Measurements from ENCODE around the gene PCDHA6. TPM values are rescaled to one million over a fixed set of nuclear protein-coding genes. Genes with fewer than 3 reads are reported as not detected.
"Not testable (repeated sequence)": the region's sequence is repeated elsewhere in the genome, so short reads cannot be mapped to it uniquely, and the experiment has no call there.

The PCDHA6 gene
- total RNA-seq, 4 donors from 2014 or later: 0.55 to 0.89 (median 0.56) TPM; not detected in 1

DNA sequence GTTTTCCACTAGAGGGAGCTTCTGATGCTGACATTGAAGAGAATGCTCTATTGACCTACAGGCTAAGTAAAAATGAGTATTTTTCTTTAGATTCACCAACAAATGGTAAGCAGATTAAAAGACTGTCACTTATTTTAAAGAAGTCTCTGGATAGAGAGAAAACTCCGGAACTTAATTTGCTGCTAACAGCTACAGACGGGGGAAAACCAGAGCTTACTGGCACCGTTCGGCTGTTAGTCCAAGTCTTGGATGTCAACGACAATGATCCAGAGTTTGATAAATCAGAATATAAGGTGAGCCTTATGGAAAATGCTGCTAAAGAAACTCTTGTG is 41.8 kb downstream of the PCDHA6 start:
- H3K36me3 ChIP-seq: no peaks in the 10 kb centered on the region
- DNase-seq (ENCODE audit: low spot score in 2 of 2): no peak
- no peak overlapping the region for H3K4me3 ChIP-seq
- H3K4me1 ChIP-seq: no peaks in the 10 kb centered on the region
- TF ChIP-seq POLR2A (IDR thresholded peaks at IDR 0.05) (no peak), POLR2AphosphoS5 (IDR thresholded peaks at IDR 0.05) (no peak), EP300 (IDR thresholded peaks at IDR 0.05) (no peak)
- TF ChIP-seq, protein P1, sequence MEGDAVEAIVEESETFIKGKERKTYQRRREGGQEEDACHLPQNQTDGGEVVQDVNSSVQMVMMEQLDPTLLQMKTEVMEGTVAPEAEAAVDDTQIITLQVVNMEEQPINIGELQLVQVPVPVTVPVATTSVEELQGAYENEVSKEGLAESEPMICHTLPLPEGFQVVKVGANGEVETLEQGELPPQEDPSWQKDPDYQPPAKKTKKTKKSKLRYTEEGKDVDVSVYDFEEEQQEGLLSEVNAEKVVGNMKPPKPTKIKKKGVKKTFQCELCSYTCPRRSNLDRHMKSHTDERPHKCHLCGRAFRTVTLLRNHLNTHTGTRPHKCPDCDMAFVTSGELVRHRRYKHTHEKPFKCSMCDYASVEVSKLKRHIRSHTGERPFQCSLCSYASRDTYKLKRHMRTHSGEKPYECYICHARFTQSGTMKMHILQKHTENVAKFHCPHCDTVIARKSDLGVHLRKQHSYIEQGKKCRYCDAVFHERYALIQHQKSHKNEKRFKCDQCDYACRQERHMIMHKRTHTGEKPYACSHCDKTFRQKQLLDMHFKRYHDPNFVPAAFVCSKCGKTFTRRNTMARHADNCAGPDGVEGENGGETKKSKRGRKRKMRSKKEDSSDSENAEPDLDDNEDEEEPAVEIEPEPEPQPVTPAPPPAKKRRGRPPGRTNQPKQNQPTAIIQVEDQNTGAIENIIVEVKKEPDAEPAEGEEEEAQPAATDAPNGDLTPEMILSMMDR (IDR thresholded peaks at IDR 0.05): no peak
- no peaks in the 10 kb centered on the region for H3K27me3 ChIP-seq
- H3K9me3 ChIP-seq: peaks cover 19% of the 10 kb centered on the region
- 61% methylated on average over 5 of the region's 5 CpGs for WGBS
- no peak overlapping the region for H3K27ac ChIP-seq

GRCh38 chr5:140870221-140871201 is 42.8 kb downstream of the PCDHA6 start:
- DNase-seq (ENCODE audit: low spot score in 2 of 2): no peak
- no peaks in the 10 kb centered on the region for H3K27me3 ChIP-seq
- H3K36me3 ChIP-seq: no peaks in the 10 kb centered on the region
- peaks cover 19% of the 10 kb centered on the region for H3K9me3 ChIP-seq
- no peak overlapping the region for H3K4me3 ChIP-seq
- no peaks in the 10 kb centered on the region for H3K4me1 ChIP-seq
- 57% methylated on average over 48 of the region's 114 CpGs for WGBS
- no peak overlapping the region for H3K27ac ChIP-seq
- TF ChIP-seq EP300 (IDR thresholded peaks at IDR 0.05): no peak
- no peak for TF ChIP-seq POLR2AphosphoS5 (IDR thresholded peaks at IDR 0.05)
- no peak for TF ChIP-seq POLR2A (IDR thresholded peaks at IDR 0.05)
- TF ChIP-seq, protein P1 (IDR thresholded peaks at IDR 0.05): no peak

- Histone ChIP-seq H3K4me1 (no peaks in the 10 kb centered on the region), H3K4me3 (no peak within 1 kb of the TSS), H3K27me3 (peaks cover 4% of the 10 kb centered on the region), H3K9me3 (peaks cover 23% of the 10 kb centered on the region), H3K36me3 (no peaks in the 10 kb centered on the region), H3K27ac (no peak within 1 kb of the TSS)
- DNase-seq (ENCODE audit: low spot score in 2 of 2): no peak
- WGBS: 21% methylated on average over 47 of the region's 47 CpGs
- TF ChIP-seq, protein P1 (IDR thresholded peaks at IDR 0.05): no peak
- no peak for TF ChIP-seq POLR2AphosphoS5 (IDR thresholded peaks at IDR 0.05)
- TF ChIP-seq EP300 (IDR thresholded peaks at IDR 0.05): no peak
- TF ChIP-seq POLR2A (IDR thresholded peaks at IDR 0.05): no peak
Observed at GRCh38 chr5:140875085-140876065, 47.6 kb downstream of the PCDHA6 start, which contains the start of gene PCDHA12. TSS of gene PCDHA12 (plus strand) at chr5:140875308. CDS start at chr5:140875473, 165 bp downstream.

GRCh38 chr5:140876541-140877261 is 48.9 kb downstream of the PCDHA6 start:
- not testable (repeated sequence) for DNase-seq (ENCODE audit: low spot score in 2 of 2); H3K4me3 ChIP-seq; H3K27me3 ChIP-seq; H3K4me1 ChIP-seq; H3K36me3 ChIP-seq; H3K27ac ChIP-seq
- H3K9me3 ChIP-seq: peaks cover 15% of the 10 kb centered on the region
- WGBS: 49% methylated on average over 8 of the region's 80 CpGs

DNA sequence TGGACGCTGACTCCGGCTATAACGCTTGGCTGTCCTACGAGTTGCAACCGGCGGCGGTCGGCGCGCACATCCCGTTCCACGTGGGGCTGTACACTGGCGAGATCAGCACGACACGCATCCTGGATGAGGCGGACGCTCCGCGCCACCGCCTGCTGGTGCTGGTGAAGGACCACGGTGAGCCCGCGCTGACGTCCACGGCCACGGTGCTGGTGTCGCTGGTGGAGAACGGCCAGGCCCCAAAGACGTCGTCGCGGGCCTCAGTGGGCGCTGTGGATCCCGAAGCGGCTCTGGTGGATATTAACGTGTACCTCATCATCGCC is 49.5 kb downstream of the PCDHA6 start:
- WGBS: 80% methylated on average over 1 of the region's 37 CpGs
- Histone ChIP-seq H3K27me3 (peaks cover 4% of the 10 kb centered on the region), H3K4me3 (no peak overlapping the region), H3K4me1 (no peaks in the 10 kb centered on the region), H3K27ac (no peak overlapping the region), H3K9me3 (peaks cover 20% of the 10 kb centered on the region), H3K36me3 (no peaks in the 10 kb centered on the region)
- TF ChIP-seq POLR2AphosphoS5 (IDR thresholded peaks at IDR 0.05): no peak
- TF ChIP-seq EP300 (IDR thresholded peaks at IDR 0.05): no peak
- TF ChIP-seq, protein P1 (IDR thresholded peaks at IDR 0.05): no peak
- TF ChIP-seq POLR2A (IDR thresholded peaks at IDR 0.05): no peak
- DNase-seq (ENCODE audit: low spot score in 2 of 2): no peak
